HG03025 (cell line): ENCODE results near the gene VIPR2.
"Not testable (repeated sequence)": the region's sequence is repeated elsewhere in the genome, so short reads cannot be mapped to it uniquely, and the experiment has no call there.

Experiments used
- ATAC-seq: cut with Tn5 transposase; IDR thresholded peaks from one replicate; pipeline ENCODE4 v1.9.1; 2021; ENCODE audit warnings: mild to moderate bottlenecking, moderate library complexity; ENCODE audit not compliant: unreplicated experiment, low FRiP score

The VIPR2 gene

GRCh38 chr7:159094023-159094740 is 50.5 kb downstream of the VIPR2 start:
- no peak for ATAC-seq

GRCh38 chr7:159093351-159093971 is 51.2 kb downstream of the VIPR2 start:
- no peak for ATAC-seq

- ATAC-seq, result no peak
These were observed 52.0 kb downstream of the VIPR2 start for GRCh38 chr7:159092701-159093121.

GRCh38 chr7:159091480-159092475 is 52.9 kb downstream of the VIPR2 start:
- ATAC-seq, result no peak

GRCh38 chr7:159091041-159091440 is 53.6 kb downstream of the VIPR2 start:
- ATAC-seq, result no peak

- ATAC-seq, result no peak
These were observed 56.4 kb downstream of the VIPR2 start for GRCh38 chr7:159088016-159088865.

GRCh38 chr7:159086301-159086925 is 58.3 kb downstream of the VIPR2 start:
- no peak for ATAC-seq

- ATAC-seq, result no peak
These were observed 60.4 kb downstream of the VIPR2 start for GRCh38 chr7:159084069-159084801.

- no peak for ATAC-seq
These were observed 61.0 kb downstream of the VIPR2 start for GRCh38 chr7:159083698-159084068.

GRCh38 chr7:159083001-159083697 is 61.5 kb downstream of the VIPR2 start:
- no peak for ATAC-seq

- not testable (repeated sequence) for ATAC-seq
These were observed 62.6 kb downstream of the VIPR2 start for GRCh38 chr7:159082075-159082474.

- ATAC-seq, result no peak
These were observed 65.8 kb downstream of the VIPR2 start for GRCh38 chr7:159078911-159079270.

- no peak for ATAC-seq
These were observed 66.3 kb downstream of the VIPR2 start for GRCh38 chr7:159078193-159078910.

- ATAC-seq, result no peak
These were observed 68.3 kb downstream of the VIPR2 start for GRCh38 chr7:159076333-159076732.

- ATAC-seq, result no peak
These were observed 69.0 kb downstream of the VIPR2 start for GRCh38 chr7:159075563-159076238.

GRCh38 chr7:159071260-159071659 is 73.4 kb downstream of the VIPR2 start:
- no peak for ATAC-seq

- no peak for ATAC-seq
These were observed 74.1 kb downstream of the VIPR2 start for GRCh38 chr7:159070431-159071148.
